ENCODE measurements around the gene CD6. TPM values are rescaled to one million over a fixed set of nuclear protein-coding genes. Genes with fewer than 3 reads are reported as not detected.

Gene CD6
- total and polyA plus RNA-seq, 2 experiments from 2014 or later, result 4.2 TPM; not detected in 1

- Histone ChIP-seq H3K4me3 (no peak overlapping the region), H3K36me3 (no peaks in the 10 kb centered on the region), H3K27ac (no peak overlapping the region), H3K27me3 (no peaks in the 10 kb centered on the region), H3K9me3 (ENCODE audit: low read depth) (no peaks in the 10 kb centered on the region), H3K4me1 (ENCODE audit: low read depth) (no peaks in the 10 kb centered on the region)
- no peak for DNase-seq (ENCODE audit: low read depth in 1 of 2, low spot score in 1 of 2)
- no peak for TF ChIP-seq CTCF (IDR thresholded peaks at IDR 0.05; ENCODE audit: low read depth, low read length)
Measured at GRCh38 chr11:60991457-60991856, 20.0 kb downstream of the CD6 start.

GRCh38 chr11:60992842-60993409 is 21.4 kb downstream of the CD6 start:
- DNase-seq (ENCODE audit: low read depth in 1 of 2, low spot score in 1 of 2), result peak; percentile 43 to 57

GRCh38 chr11:60993615-60994014 is 22.1 kb downstream of the CD6 start:
- Histone ChIP-seq H3K4me1 (ENCODE audit: low read depth) (no peaks in the 10 kb centered on the region), H3K27me3 (no peaks in the 10 kb centered on the region), H3K4me3 (no peak overlapping the region), H3K36me3 (no peaks in the 10 kb centered on the region), H3K27ac (no peak overlapping the region), H3K9me3 (ENCODE audit: low read depth) (no peaks in the 10 kb centered on the region)
- no peak for TF ChIP-seq CTCF (IDR thresholded peaks at IDR 0.05; ENCODE audit: low read depth, low read length)
- DNase-seq (ENCODE audit: low read depth in 1 of 2, low spot score in 1 of 2), result no peak

More at GRCh38 chr11:60992842-60993409, 21.4 kb downstream of the CD6 start:
- H3K36me3 ChIP-seq, result no peaks in the 10 kb centered on the region
- no peaks in the 10 kb centered on the region for H3K4me1 ChIP-seq (ENCODE audit: low read depth)
- H3K9me3 ChIP-seq (ENCODE audit: low read depth), result no peaks in the 10 kb centered on the region
- no peak overlapping the region for H3K4me3 ChIP-seq
- no peak overlapping the region for H3K27ac ChIP-seq
- H3K27me3 ChIP-seq, result no peaks in the 10 kb centered on the region
- TF ChIP-seq CTCF (IDR thresholded peaks at IDR 0.05; ENCODE audit: low read depth, low read length), result no peak

- Histone ChIP-seq H3K27me3 (no peaks in the 10 kb centered on the region), H3K9me3 (ENCODE audit: low read depth) (no peaks in the 10 kb centered on the region), H3K4me3 (no peak overlapping the region), H3K27ac (no peak overlapping the region), H3K36me3 (no peaks in the 10 kb centered on the region), H3K4me1 (ENCODE audit: low read depth) (no peaks in the 10 kb centered on the region)
- DNase-seq (ENCODE audit: low read depth in 1 of 2, low spot score in 1 of 2), result peak in 1 of 2 donors; percentile 16
- no peak for TF ChIP-seq CTCF (IDR thresholded peaks at IDR 0.05; ENCODE audit: low read depth, low read length)
Measured at GRCh38 chr11:60994541-60995080, 23.1 kb downstream of the CD6 start.

- Histone ChIP-seq H3K27me3 (peaks cover 6% of the 10 kb centered on the region), H3K9me3 (ENCODE audit: low read depth) (no peaks in the 10 kb centered on the region), H3K4me1 (ENCODE audit: low read depth) (no peaks in the 10 kb centered on the region), H3K27ac (no peak overlapping the region), H3K36me3 (no peaks in the 10 kb centered on the region), H3K4me3 (no peak overlapping the region)
- peak in 1 of 2 donors; percentile 66 for DNase-seq (ENCODE audit: low read depth in 1 of 2, low spot score in 1 of 2)
- TF ChIP-seq CTCF (IDR thresholded peaks at IDR 0.05; ENCODE audit: low read depth, low read length), result no peak
Measured at GRCh38 chr11:60995798-60996197, 24.3 kb downstream of the CD6 start.
